ENCODE data around the gene LAMA3.
"Not testable (repeated sequence)": the region's sequence is repeated elsewhere in the genome, so short reads cannot be mapped to it uniquely, and the experiment has no call there.

LAMA3 gene

DNA sequence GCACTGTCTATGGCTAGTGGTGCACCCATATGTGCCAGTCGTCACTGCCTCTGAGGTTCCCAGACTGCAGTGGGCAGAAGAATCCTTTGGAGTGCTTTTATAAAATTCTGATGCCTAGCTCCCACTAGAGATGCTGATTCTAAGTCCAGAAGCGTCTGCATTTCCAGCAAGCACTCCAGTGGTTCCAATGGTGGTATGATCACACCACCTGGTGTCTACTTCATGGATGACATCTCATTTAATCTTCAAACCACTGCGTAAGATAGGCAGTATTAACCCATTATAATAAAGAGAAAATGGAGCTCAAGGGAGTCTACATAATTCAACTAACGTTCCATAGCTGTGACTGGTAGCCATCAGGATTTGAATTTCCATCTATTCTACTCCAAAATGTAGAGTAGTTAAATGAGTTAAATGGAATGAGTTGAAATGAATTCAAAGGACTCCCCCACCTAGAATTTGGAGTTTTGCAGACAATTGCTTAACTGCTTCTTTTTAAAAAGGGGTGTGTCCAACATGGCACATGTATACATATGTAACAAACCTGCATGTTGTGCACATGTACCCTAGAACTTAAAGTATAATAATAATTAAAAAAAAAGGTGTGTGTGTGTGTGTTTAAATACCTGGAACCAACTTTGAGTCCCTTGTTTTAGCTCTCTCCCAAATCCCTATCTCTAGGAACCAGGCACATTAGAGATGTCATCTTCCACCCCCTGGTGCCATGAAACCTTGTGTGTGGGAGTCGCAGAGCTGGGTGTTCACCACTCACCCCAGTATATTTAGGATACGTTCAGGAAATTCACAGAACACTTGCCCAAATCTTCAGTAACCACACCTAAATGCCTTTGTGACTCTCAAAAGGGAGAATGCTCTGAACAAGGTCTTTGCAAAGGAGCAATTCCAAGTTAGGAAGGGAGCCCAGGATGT is 14.1 kb downstream of the LAMA3 start:
- peak; percentile 34 for DNase-seq (ENCODE audit: low spot score)

DNA sequence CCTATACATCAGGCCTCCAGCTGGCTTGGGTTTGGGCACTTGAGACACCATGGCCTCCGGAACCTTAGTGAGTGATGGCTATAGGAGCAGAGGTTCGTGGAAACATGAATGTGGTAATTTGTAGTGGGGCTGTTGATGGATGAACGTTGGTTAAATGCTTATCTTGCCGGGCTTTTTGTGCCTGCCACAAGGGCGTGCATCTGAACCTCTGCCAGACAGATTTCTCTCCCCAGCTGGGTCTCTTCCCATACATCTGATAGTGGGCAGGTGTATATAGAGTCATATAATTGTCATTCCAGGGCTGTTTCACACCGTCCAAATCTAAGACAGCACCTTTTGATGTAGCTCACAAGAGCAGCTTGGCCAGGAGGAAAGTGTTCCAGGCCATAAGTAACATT is 14.7 kb downstream of the LAMA3 start:
- DNase-seq (ENCODE audit: low spot score) = no peak

DNA sequence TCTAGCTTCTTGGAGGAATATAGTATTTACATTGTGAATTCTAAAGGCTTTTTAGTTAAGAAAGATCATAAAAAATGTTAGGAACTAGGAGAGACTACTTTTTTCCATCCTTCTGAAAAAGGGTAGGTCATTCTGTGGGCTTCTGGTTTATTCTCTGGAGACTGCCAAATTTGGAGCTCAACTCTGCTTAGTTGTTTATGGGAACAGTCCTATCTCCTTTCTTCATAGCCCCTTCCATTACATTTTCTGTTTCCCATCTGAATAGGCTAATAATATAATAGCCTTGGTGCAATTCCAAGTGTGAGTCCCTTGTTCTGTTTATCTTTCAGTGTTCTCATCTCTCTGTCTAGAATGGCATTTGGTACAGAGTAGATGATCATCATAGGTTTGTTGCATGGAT is 15.6 kb downstream of the LAMA3 start:
- no peak for DNase-seq (ENCODE audit: low spot score)

DNA sequence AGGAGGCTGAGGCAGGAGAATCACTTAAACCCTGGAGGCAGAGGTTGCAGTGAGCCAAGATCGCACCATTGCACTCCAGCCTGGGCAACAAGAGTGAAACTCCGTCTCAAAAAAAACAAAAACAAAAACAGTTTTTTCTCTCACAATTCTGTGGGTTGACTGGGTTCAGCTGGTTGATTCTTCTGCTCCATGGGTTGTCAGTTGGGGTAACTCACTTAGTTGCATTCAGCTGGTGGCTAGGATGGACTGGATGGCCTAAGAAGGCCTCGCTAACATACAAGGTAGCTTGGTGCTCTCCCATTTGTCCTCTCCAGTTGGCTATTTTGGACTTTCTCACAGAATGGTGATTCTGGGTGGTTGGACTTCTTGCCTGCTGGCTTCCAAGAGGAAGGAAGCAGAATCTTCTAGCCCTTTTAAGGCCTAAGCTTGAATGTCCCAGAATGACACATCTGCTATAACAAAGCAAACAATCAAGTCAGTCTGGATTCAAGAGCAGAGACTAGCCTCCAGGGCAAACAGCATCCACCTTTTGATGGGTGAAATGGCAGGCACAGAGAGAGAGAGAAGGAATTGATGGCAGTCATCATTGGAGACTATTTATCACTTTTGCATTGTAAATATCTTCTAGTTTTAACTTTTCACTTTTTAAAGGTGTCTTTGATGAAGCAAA is 17.9 kb downstream of the LAMA3 start:
- DNase-seq (ENCODE audit: low spot score) = no peak

DNA sequence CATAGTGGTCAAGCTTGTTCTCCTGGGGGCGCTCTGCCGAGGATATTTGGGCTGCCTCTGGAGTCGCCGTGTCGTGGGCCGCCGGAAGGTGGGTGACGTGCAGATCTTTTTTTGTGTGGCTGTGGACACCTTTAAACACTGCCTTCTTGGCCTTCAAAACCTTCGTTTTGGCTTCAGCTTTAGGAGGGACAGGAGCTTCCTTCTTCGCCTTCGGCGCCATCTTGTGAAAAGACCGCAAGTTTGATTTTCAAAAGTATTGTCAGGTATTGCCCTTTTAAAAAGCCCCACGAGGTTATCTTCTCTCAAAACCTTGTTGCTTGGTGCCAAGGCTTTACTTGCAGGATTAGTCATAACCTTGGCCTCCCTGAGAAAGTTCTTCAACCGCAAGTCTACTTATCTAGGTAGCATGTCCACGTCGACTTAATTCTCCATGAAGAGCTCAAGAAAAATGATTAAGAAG is 20.8 kb downstream of the LAMA3 start:
- DNase-seq (ENCODE audit: low spot score) = no peak

DNA sequence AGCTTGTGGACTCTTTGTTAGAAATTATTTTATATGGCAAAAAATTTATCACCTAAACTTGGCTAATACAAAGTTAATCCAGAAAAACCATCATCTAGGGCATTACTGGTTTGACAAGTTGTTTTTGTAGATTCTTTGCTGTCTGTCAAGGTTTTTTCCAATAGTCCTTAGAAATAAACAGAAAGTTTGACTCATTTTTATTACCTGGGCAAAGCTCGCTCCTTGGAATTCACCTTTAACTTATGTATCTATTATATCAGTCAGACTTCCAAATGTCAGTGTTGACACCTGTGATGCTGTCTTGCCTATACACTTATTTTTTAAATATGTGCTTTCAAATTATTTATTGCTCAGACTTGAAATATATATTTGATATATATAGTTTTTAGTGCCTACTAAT is 21.7 kb downstream of the LAMA3 start:
- no peak for DNase-seq (ENCODE audit: low spot score)

DNA sequence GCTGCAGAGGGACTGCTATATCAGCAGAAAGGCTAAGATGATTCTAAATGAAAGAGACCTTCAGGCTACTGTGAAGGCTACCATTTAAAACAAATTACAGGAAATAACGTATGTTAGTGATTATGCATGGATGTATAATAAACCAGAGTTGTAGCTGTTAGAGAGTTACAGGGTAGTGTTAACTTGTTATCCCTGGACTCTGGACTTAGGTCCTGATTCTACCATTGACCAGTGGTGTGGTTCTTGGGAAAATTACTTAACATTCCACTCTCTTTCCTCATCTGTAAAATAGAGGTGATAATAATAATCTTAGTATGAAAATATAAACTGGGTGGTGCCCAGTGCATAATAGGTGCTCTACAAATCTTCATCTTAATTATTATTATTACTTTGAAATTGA is 22.2 kb downstream of the LAMA3 start:
- no peak for DNase-seq (ENCODE audit: low spot score)

DNA sequence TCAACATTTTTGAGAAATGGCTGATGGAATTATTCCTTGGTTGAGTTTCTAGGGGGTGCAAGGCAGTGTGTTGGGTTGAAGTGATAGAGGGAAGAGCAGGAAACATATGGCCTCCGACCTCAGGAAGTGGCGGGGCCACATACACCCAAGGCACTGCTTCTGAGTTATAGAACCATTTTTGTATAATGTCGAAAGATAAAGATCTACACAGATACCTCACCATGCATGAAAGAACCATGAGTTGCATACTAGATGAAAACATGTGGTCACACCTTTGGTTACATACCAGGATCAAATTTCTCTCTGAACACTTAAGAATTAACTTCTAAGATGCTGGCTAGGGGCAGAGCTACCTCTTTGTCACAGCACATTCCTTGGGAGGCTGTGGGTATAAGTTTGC is 23.2 kb downstream of the LAMA3 start:
- no peak for DNase-seq (ENCODE audit: low spot score)

DNA sequence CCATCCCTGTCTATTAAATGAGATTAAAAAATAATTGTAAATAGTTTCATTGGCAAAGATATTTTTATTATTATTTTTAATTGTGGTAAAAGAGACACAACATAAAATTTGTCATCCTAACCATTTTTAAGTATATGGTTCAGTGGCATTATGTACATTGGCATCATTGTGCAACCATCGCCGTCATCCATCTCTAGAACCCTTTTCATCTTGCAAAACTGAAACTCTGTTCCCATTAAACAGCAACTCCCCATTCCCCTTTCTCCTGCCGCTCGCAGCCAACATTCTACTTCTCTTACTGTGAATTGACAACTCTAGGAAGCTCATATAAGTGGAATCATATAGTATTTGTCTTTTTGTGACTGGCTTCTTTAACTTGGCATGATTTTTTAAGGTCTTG is 25.3 kb downstream of the LAMA3 start:
- no peak for DNase-seq (ENCODE audit: low spot score)

DNA sequence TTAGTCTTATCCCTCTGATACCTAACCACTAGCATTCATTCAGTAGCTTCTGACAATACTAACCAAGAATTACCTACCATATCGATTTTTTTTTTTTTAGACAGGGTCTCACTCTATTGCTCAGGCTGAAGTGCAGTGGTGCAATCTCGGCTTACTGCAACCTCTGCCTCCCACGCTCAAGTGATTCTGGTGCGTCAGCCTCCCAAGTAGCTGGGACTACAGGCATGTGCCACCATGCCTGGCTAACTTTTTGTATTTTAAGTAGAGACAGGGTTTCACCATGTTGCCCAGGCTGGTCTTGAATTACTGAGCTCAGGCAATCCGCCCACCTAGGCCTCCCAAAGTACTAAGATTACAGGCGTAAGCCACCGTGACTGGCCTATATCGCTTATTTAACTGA is 26.8 kb downstream of the LAMA3 start:
- not testable (repeated sequence) for DNase-seq (ENCODE audit: low spot score)

DNA sequence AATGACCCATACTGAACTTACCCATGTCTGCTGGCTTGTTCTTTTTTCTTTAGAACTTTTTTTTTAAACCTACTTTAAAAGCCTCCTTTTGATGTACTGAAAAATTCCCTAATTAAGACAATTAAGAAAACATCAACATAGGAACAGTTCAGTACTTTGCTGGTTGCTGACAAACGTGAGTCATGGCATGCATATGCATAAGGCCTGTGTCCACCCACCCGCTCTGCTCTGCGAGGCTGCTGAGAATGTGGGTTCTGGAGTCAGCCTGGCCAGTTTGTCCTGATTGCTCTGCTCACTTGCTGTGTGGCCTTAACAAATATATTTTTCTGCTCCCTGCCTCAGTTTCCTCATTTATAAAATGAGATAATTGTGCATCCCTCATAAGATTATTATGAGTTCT is 27.3 kb downstream of the LAMA3 start:
- DNase-seq (ENCODE audit: low spot score) = peak; percentile 51

DNA sequence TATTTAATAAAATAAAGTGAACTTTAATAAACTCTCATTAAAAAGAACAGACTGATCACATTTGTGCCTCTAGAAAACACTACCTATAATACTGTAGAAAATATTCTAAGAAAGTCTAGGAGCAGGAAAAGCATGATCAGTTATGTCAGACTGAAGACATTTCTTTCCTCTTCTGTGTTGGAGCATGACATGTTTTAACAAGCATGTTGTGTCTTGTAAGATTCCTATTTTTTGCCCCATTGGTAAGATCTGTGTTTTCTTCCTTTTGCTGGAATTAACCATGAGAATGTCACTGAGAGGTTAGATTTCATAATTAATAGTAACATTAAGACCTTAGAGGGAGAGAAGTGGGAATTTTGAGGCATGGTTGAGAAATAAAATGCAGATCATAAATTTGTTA is 27.7 kb downstream of the LAMA3 start:
- no peak for DNase-seq (ENCODE audit: low spot score)

DNA sequence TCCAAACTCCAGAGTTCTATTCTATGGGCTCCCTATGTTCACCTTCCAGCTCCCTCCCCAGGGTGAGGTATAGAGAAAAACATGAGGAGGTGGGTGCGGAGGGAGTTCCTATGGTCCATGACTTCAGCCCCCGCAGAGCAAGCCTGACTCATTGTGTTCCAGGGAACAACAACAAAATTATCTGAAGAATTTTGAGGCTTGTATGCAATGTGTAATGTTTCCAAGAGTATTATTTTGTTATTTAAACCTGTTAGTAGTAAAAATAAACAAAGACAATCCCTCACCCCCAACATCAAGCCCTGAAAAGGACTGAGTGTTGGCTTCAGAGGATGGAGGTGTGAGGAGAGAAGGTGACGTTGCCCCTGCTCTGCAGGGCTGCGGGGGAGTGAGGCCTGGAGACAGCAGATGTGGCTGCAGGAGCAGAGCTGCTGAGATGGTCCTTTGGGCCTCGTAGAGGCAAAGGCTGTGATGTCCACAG is 29.0 kb downstream of the LAMA3 start:
- no peak for DNase-seq (ENCODE audit: low spot score)

DNA sequence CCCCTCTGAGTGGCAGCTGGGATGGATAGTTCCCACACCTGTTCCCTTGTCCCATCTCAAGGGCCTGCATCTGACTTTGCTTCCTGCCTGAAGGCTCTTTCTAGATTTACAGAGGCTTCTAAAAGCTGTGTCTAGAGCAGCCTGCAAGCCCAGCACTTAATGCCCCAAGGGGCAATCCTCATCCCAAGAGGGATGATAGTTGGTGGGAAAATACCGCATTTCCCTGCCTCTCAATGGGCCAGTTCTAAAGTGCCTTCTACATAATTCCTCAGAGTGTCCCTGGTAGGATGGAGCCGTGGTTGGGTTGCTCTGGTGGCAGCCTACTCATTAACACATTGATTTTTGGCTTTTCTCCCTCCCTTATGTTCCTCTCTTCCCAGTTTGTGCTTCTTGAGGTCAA is 29.5 kb downstream of the LAMA3 start:
- no peak for DNase-seq (ENCODE audit: low spot score)

DNA sequence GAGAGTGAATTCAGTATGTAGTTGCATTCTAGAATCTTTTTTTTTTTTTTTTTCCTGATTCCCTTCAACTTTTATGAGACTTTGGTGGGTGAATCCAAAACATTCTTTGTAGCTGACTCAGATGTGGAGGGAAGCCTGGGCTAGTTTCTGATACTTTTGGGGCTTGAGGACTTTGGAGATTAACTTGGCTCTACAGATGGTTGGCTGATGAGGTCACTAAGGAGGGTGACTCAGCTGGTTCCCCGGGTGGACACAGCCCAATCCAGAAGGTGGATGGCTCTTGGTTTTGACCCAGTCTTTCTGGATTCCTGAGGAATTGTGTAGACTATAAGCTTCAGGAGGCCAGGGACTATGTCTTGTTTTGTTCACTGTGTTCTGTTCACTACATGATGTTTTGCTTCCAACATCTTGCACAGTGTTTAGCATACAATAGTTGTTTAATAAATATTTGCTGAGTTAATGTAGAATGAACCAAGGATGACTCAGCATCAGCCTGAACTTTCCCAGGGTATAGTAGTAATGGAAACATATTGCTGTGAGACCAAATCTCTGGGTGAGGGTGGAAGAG is 30.5 kb downstream of the LAMA3 start:
- DNase-seq (ENCODE audit: low spot score) = no peak

DNA sequence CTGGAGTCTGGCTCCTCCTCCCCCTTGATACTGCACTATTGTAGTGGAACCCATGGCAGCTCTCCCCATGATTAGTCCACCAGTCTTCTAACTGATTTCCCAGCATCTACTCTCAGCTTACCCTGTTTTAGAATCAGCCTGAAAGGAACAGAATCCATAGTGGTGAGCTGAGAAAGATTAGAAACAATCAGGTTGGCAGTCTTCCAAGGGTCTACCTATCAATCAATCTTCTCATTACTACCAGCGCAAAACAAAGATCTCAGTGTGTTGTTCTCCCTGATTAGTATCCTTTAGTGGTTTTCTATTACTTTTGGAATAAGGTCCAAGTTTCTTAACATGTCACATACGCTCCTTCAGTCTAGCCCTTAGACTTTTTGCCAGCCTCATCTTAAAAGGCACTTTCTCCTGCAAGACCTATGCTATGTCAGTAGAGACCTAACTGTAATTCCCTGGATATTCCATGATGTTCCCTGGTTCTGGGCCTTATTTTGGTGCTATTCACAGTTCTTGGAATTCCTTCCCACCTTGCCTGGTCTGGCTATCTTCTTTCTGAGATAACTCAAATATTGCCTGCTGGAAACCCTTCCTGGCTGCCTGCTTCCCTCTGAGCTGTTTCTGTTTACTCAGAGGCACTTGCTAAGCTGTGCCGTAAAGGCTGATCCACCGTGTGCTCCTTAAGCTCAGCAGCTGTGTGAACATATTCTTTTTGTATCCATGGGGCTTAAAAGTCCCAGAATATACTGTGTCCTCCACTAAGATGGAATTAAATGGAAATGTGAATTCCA is 32.6 kb downstream of the LAMA3 start:
- DNase-seq (ENCODE audit: low spot score) = no peak

DNA sequence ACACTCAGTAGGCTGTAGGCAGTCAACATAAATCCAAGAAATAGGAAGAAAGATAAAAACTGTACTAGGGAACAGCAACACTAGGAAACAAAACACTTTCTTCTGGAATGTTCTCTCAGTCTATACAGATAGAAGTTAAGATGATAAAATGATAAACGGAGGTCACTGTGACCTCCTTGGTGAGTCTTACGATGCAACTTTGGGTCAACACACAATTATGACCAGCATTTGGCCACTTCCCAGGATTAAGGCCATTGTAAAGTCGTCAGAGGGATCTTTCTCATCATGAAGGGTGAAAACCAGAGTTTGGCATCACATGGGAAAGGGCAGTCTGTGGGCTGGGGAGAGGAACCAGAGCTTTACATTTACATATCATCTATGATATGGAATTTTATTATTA is 33.4 kb downstream of the LAMA3 start:
- no peak for DNase-seq (ENCODE audit: low spot score)

DNA sequence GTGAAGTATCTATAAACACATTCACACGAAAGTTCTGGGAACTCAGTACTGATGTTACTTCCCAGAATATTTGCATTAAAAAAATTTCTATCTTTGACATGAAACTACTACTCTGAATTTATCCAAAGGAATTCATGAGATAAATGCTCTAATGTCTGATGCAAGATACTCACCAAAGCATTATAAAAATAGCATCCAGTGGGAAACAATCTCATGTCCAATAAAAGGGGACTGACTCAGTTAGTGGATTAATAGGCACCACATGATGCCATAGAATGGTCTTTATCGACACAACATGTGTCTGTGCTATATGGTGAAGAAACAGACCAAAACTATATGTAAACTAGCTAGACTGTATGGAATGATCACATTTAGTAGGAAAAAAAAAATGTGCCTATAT is 33.9 kb downstream of the LAMA3 start:
- no peak for DNase-seq (ENCODE audit: low spot score)

DNA sequence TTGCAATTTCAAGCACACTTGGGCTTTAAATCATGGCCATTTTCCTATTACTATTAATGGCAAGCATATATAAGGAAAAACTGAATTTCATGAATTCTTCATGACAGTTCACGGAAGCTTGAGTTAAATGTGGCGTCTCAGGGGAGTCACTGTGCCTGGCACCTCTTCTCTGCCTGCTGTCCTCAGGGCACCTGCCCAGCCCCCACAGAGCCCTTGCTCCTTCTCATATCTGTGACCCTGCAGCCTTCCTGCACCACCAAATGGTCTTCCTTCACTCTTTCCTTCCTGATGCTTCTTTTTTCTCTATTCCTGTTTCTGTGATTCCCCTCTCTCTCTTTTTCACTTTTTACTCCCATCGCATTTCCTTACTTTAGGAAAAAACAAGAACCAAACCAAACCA is 35.4 kb downstream of the LAMA3 start:
- no peak for DNase-seq (ENCODE audit: low spot score)

DNA sequence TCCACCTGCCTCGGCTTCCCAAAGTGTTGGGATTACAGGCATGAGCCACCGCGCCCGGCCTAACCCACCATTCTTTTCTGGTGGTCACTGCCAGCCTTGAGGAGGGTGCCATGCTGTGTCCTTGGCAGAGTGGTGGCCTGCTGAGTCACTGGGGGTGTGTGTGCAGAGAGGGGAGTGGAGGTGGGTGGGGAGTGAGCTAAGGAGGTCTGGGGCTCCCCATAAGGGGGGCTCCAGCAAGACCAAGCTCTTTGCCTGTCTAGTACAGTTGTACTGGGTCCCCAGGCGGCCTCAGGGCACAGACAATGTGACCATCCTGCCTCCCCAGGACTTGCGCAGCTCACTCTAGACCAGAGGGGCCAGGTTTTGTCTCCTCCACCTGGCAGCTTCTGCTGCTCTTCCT is 36.1 kb downstream of the LAMA3 start:
- no peak for DNase-seq (ENCODE audit: low spot score)

DNA sequence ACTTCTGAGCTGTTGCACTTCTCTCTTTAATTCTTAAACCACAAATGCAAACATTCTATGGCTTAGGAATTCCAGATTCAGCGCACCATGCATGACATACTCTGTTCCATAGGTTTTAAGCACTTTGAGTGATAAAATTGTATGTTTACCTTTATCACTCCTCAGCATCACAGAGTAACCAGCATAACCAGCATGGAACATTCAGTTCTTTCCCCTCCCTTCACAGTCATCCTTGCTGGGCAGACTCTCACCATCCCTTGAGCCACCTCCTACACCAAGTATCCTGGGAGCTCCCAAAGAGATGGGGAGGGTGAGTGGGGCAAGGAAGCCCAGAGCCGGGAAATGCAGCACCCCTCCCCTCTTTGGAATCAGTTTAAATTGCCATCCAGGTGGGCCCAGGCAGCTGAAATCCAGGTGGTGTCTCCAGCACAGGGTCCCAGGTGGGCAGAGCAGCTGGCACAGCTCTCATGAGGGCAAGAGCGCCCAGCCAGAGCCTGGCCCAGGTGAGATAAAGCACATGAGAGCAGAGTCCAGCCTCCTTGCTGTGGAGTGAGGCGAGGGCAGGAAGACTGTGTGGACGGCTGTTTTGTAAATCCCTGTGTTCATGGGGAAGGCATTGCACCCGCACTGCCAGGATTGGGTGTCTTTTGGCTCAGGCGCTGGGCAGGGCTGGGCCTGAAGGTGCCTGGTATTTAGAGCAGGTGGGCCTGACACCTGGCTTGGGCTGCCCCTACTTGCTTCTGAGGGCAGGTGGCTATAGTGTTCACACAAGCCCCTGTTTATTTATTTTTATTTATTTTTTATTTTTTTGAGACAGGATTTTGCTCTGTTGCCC is 36.8 kb downstream of the LAMA3 start:
- no peak for DNase-seq (ENCODE audit: low spot score)
